ENCODE results near the gene ANGPTL3.
"Not testable (repeated sequence)": the region's sequence is repeated elsewhere in the genome, so short reads cannot be mapped to it uniquely, and the experiment has no call there.

Gene ANGPTL3, protein sequence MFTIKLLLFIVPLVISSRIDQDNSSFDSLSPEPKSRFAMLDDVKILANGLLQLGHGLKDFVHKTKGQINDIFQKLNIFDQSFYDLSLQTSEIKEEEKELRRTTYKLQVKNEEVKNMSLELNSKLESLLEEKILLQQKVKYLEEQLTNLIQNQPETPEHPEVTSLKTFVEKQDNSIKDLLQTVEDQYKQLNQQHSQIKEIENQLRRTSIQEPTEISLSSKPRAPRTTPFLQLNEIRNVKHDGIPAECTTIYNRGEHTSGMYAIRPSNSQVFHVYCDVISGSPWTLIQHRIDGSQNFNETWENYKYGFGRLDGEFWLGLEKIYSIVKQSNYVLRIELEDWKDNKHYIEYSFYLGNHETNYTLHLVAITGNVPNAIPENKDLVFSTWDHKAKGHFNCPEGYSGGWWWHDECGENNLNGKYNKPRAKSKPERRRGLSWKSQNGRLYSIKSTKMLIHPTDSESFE
- 0 to 0.04 (median 0) reads per million in 3 experiments for total RNA-seq

DNA sequence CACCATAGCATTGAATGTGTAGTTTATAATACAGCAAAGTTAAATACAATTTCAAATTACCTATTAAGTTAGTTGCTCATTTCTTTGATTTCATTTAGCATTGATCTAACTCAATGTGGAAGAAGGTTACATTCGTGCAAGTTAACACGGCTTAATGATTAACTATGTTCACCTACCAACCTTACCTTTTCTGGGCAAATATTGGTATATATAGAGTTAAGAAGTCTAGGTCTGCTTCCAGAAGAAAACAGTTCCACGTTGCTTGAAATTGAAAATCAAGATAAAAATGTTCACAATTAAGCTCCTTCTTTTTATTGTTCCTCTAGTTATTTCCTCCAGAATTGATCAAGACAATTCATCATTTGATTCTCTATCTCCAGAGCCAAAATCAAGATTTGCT, at the start of gene ANGPTL3:
TSS of gene ANGPTL3 (plus strand) at position 240 of the 400 bp plus-strand sequence. CDS start at position 287, 47 bp downstream.
- no peak for DNase-seq

DNA sequence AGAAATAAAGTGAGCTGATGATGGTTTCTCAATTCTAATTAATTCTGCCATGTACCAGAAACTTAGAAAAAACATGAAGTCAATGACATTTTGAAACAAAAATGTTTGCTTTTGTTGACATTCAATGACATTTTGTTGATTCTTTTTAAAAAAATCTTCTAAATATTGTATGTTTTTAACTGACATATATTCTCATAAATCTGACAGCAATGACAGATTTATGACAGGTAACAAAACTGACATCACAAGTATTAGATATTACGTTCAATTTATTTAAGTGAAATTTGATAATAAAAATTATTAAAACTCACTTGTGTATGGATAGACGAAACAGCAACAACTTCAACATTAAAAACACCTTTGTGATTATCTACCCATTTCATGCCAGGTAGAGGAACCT, 36.0 kb upstream of the ANGPTL3 start:
- no peak for DNase-seq

DNA sequence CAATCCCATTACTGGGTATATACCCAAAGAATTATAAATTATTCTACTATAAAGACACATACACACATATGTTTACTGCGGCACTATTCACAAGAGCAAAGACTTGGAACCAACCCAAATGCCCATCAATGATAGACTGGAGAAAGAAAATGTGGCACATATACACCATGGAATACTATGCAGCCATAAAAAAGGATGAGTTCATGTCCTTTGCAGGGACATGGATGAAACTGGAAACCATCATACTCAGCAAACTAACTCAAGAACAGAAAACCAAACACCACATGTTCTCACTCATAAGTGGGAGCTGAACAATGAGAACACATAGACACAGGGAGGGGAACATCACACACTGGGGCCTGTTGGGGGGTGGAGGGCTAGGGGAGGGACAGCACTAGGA, 30.1 kb upstream of the ANGPTL3 start:
- not testable (repeated sequence) for DNase-seq

DNA sequence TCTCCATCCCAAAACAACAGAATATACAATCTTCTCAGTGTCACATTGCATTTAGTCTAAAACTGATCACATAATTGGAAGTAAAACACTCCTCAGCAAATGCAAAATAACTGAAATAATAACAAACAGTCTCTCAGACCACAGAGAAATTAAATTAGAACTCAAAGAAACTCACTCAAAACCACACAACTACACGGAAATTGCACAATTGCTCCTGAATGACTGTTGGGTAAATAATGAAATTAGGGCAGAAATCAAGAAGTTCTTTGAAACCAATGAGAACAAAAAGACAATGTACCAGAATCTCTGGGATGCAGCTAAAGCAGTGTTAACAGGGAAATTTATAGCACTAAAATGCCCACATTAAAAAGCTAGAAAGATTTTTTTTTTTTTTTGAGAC, 29.4 kb upstream of the ANGPTL3 start:
- DNase-seq = not testable (repeated sequence)

DNA sequence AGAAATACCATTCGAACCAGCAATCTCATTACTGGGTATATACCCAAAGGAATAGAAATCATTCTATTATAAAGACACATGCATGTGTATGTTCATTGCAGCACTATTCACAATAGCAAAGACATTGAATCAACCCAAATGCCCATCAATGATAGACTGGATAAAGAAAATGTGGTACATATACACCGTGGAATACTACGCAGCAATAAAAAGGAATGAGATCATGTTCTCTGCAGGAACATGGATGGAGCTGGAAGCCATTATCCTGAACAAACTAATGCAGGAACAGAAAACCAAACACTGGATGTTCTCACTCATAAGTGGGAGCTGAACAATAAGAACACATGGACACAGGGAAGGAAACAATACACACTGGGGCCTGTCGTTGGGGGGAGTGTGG, 25.8 kb upstream of the ANGPTL3 start:
- DNase-seq = not testable (repeated sequence)

DNA sequence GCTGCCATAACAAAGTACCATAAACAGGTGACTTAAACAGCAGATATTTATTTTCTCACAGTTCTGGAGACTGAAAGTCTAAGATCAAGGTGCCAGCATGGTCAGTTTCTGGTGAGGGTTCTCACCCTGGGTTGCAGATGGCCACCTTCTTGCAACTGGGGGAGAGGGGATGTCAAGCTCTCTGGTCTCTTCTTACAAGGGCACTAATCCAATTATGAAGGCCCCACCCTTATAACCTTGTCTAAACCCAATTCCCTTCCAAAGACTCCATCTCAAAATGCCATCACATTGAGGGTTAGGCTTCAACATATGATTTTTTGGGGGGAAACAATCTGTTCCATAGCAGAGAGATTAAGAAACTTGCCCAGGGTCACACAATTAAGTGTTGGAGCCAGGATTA, 24.8 kb upstream of the ANGPTL3 start:
- no peak for DNase-seq

DNA sequence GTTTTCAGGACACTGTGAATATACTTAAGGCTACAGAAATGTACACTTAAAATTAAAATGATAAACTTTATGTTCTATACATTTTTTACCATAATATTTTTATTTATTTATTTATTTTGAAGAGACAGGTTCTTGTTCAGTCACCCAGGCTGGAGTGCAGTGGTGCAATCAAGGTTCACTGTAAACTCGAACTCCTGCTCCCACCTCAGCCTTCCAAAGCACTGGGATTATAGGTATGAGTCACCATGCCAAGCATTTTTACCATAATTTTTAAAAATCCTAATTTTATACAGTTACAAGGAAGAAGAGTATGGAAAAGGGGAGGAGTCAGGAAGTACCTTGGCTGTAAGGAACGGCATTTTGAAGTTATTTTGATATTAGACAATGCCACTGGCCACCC, 23.6 kb upstream of the ANGPTL3 start:
- no peak for DNase-seq

DNA sequence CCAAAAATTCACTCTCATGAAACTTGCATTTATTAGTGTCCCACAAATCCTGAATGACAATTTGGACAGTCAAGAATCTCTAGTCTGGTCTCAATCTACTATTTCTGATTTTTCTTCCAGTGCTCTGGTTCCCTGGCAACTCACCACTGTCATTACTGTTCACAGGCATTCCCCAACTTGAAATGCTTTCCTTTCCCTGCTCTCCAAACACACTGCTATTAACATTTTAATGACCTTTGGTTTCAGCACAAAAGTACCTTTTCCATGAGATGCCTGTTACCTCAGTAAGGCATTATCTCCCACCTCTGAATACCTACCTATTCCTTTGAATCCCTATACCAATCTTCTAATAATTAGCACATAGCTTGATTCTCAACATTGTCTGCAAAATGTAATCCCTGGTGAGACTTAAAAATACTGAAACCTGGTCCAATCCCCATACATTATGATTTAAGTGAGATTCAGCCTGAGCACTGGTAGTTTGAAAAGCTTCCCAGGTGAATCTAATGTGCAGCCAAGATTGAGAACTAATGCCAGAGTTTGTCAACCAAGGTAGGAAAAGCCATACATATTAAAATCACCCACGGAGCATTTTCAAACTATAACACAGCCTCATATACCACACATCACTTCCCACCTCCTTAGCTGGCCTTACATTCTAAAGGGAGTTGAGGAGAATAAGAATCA, 11.7 kb upstream of the ANGPTL3 start:
- DNase-seq = no peak

DNA sequence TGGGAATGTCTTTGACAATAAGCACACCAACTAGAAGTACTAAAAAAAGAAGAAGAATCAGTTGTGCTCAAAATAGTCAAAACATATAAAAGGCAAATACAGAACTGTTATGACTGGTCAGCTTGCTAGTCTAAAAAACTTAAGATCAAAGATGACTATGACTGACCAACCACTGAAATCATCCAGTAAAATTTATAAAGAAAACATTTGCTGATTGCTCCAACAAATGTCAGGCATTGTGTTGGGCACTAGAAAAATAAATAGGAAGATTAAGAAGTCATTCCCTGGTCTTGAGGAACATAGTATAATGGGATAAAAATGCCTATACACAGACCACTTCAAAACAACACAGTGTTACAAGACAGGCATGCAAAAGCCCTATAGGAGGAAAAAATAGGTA, 9.3 kb upstream of the ANGPTL3 start:
- DNase-seq = no peak

DNA sequence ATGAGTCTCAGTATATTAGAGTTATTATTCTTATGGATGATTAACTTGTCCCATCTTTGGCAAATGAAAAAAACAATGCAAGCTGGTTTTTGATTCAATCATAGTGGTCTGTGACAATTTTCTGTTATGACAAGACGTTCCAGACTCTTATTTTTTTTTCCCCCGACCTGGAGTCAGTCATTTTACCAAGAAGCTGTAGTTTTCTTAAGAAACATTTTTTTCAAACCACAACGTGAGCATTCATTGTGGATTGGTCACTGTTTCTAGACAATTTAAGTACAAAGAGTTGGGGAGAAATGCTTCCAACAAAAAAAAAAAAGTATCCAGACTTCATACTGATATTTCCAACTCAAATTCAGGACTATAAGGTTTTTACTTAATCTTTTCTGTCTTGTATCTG, 8.0 kb upstream of the ANGPTL3 start:
- no peak for DNase-seq

DNA sequence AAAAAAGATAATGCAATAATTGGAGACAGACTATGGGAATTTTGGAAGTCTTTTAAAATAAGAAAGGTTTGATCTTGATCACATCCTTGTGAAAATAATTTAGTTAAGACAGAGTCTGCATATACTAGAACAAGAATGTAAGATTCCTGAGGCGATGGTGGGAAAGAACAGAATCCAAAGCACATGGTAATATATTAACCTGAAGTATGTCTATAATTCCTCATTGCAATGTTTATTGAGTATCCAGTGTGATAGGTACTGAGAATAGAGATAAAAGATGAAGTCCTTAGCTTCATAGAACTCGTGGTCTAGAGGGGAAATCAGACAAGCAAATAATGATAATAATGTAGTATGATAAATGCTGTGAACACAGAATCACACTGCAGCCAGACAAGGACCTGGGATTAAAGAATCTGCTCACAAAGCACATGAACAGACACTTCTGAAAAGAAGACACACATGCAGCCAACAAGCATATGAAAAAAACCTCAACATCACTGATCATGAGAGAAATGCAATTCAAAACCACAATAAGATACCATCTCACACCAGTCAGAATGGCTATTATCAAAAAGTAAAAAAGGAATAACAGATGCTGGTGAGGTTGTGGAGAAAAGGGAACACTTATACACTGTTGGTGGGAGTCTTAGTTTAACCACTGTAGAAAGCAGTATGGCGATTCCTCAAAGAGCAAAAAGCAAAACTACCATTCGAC, 6.9 kb upstream of the ANGPTL3 start:
- no peak for DNase-seq

DNA sequence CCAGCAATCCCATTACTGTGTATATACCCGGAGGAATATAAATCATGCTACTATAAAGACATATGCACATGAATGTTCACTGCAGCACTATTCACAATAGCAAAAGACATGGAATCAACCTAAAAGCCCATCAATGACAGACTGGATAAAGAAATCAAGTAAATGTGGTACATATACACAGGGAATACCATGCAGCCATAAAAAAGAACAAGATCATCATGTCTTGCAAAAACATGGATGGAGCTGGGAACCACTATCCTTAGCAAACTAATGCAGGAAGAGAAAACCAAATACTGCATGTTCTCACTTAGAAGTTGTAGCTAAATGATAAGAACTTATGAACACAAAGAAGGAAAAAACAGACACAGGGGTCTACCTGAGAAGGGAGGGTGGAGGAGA, 6.4 kb upstream of the ANGPTL3 start:
- DNase-seq = no peak

DNA sequence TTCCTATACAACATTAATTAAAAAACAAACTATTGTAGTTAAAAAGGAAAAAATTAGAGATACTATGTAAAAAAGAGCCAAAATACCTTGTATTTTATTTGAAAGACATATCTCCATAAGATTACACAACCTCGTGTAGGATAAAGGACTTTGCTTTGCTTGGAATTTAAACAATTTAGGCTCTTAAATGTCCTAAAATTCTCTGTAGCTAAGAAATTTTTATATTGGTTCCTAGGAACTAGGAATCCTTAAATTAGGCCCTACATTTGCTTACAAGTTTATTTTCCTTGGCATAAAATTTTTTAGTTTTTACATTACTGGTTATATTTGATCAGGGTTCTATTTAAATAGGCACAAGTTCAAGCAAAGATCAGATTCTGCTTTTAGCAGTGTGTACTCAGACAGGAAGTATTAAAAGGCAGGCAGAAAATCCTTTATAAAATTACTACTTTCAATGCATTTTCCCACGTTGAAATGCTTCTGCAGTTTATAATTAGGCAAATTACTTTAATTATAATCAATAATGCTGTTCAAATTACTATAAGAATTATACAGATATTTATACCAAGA, 3.4 kb upstream of the ANGPTL3 start:
- no peak for DNase-seq

DNA sequence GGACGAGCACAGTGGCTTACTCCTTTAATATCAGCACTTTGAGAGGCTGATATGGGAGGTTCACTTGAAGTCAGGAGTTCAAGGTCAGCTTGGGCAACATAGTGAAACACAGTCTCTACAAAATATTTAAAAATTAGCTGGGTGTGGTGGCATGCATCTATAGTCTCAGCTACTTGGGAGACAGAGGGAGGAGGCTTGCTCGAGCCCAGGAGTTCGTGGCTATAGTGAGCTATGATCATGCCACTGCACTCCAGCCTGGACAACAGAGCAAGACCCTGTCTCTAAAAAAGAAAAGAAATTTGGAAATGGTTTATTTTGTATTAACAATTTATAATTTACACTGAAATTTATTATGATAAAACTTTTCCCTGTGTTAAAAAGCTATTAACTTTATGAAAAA, 1.7 kb upstream of the ANGPTL3 start:
- DNase-seq = no peak

DNA sequence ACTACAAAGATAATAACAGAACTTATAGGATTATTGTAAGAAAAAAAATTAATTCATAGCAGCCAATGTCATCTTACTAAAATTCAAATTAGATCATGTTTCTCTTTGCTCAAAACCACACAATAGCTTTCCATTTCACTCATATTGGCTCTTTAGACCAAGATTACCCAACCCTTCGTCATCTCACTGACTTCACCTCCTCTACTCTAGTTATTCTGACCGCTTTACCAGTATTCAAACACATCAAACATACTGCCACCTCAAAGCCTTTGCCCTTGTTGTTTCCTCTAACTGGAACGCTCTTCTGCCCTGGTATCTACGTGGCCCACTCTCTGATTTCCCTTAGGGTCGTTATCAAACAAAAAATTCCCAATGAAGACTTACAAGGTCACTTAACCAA, 1.7 kb downstream of the ANGPTL3 start:
- DNase-seq = no peak

DNA sequence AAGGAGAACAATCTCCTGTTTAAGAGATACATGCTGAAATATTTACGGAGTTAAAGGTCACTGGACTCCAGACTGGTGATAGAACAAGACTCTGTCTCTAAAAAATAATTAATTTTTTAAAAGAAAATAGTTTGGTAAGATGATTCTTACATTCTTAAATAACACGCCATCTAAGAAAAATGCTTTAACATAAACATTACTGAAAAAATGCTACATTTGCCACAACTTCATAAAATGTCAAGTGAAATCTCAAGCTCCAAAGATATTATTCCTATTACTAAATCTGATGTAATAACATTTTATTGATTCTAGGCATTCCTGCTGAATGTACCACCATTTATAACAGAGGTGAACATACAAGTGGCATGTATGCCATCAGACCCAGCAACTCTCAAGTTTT, 4.1 kb downstream of the ANGPTL3 start:
- DNase-seq = no peak

DNA sequence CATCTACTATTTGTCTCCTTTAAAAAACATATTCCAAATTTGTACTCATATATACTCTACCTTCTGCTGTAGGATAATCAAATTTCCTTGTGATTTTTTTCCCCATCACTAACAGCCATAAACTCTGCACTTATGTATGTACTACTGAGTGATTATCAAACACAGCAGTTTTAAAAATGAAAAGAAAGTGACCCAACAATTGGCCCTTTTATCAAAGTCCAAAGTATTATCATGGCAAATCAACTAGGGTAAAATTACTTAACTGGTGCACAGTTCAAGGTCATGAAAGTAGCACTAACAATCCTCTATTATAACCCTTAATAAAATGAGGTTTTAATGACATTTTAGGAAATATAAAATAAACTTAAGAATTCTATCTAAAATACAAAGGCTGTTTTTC, 11.6 kb downstream of the ANGPTL3 start:
- no peak for DNase-seq

DNA sequence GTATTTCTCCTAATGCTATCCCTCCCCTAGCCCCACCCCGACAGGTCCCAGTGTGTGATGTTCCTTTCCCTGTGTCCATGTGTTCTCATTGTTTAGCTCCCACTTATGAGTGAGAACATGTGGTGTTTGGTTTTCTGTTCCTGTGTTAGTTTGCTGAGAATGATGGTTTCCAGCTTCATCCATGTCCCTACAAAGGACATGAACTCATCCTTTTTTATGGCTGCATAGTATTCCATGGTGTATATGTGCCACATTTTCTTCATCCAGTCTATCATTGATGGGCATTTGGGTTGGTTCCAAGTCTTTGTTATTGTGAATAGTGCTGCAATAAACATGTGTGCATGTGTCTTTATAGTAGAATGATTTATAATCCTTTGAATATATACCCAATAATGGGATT, 13.3 kb downstream of the ANGPTL3 start:
- not testable (repeated sequence) for DNase-seq

DNA sequence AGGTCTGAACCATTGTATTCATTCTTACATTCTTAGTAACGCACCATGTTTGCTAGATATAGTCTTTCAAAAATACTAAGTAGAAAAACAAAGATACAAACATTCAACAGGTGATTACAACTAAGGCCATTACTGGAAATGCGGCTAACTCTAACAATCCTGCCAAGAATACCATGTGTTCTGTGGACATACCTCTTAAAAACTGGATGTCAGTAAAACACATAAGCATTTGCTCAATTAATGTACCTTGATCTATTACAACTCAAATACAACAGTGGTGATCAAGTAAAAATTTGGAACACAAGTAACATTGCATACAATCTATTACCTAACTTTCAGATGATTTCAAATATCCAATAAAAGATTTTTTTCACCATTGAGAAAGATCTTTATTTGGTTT, 15.4 kb downstream of the ANGPTL3 start:
- DNase-seq = no peak

DNA sequence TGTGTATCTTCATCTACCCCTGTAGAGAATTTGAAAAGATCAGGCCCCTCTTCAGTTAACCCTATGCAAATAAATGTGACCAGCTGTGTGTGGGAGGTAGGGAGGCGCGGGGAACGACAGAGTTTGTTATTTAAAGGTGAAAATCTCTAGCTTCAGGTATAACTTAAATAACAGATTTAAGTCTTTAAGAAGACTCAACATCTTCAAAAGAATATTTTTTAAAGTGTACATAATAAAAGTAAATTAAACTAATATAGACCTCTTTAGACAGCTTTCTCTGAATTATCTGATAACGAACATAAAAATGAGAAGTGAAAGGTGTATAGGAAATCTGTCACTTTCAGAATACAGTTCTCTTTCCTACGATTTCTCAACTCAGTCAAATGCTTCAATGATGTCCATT, 16.0 kb downstream of the ANGPTL3 start:
- no peak for DNase-seq

DNA sequence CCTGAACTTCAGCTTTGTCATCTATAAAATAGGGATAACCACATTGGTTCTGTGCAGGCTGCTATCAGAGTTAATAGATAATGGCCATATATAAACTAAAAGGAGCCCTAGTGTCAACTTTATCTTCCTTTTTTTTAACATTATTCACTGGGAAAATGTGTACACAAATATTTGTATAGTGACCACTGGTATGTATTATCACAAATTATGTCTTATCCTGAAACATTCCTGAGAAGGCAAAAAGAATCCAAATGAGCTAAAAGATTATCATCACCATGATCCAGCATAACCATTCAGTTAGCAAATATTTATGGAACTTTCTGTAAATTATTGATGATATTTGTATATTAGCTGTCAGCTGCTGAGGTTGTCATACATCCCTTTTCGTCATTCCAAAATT, 16.6 kb downstream of the ANGPTL3 start:
- DNase-seq = no peak

DNA sequence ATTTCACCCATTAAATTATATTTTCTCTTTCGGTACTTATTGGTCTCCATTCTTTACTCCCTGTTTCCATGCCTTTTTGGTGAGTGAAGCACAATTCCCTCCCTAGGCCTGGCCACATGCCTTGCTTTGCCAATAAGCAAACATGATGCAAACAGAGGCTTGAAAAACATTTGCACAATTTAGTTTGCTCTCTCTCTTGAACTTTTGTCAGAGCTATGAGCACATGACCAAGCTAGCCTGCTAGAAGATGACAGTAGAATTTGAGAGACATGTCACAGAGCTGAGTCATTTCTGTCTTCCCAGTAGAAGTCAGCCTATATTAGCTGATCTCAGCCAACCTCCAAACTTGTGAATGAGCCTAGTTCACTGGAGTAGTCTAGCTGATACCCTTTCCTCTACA, 24.6 kb downstream of the ANGPTL3 start:
- no peak for DNase-seq

DNA sequence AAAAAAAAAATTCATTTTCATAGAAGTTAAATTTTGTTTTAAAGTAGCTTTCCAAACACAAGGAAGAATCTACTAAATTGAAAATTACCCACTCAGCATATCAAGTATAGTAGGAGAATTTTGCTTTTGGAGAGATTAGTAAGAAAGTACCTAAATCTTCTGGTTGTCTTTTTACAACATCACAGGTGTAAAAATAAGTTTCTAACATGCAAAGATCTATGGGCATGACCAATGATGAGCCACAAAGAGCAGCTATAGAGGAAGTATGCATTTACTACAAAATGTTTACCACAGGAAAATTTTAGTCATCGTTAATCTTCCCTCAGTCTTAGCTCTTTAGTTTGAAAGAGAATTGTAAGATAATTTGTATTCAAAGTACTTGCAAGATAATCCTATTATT, 28.1 kb downstream of the ANGPTL3 start:
- no peak for DNase-seq
